Stimulated activated CD8-positive, alpha-beta memory T cell treated with anti-CD3 and anti-CD28 coated beads, Interleukin-7, amount 100 ng/mL, for 4 hours (primary cell): Measurements from ENCODE around the gene RARB.

Experiments
- DNase-seq, 2 donors: peaks; one replicate each; pipeline ENCODE4 v3.0.0-alpha.2; 2020; ENCODE audit warnings: low read depth in 2 of 2

Gene RARB

DNA sequence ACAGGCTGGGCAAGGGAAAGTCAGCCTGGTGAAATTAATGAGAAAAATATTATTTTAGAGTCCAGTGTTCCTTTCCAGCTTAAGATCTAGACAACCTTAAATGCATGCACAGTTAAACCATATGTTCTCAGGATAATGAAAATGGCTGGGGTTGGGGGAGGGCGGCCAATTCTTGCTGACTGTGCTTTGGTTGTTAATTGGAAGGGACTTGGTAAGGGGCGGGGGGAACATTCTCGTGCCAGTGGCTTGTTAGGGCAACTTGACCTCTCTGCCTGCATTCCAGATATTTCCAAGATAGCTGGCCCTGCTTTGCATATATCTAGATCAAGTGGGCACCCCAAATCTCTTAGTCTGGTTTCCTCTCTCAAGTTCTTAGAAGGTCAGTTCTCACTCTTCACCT lies 124.2 kb downstream of the RARB start:
- no peak for DNase-seq

DNA sequence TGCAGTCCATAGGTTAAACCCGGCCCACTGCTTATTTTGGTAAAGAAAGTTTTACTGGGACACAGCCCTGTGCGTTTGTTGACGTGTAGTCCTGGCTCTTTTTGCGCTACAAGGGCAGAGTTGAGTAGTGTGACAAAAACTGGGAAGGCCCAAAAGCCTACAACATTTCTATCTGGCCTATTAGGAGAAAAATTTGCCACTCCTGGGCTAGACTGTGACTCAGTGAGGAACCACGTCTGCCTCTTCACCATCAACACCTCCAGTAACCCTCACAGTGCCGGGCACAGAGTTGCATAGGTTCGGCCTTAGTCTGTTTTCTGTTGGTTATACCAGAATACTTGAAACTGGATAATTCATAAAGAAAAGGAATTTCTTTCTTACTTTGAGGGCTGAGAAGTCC lies 126.3 kb downstream of the RARB start:
- DNase-seq = no peak

DNA sequence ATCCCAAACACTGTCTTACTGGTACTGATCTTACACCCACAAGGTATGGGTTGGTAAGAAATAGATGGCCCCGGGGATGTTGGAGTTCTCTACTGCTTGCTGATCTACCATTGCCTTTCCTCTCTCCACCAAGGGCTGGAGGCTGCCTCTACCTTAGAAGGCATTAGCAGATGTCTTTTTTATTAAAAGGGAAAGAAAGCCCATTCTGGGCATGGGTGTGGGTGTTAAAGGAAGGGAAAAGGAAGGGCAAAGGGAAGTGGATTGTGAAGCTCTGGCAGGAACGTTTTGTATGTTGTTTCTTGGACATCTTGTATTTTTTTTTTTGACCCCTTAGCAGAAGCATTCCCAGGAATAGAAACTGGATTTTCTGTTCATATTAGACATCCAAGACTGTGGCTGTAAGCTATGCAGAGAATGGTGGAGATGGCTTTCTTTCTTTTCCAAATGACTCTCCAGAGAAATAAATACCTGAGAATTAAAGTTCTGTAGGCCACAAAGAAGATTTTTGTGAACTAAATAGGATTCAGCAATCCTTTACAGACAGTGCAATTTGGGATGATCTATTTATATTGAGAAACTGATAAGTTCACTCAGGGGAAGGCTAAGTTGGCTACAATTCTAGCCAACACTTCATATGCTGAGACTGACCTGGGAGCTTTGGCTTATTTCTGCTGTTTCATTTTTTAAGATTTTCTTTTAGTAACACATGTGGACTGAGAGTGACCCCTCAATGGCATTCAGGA lies 127.8 kb downstream of the RARB start:
- no peak for DNase-seq

DNA sequence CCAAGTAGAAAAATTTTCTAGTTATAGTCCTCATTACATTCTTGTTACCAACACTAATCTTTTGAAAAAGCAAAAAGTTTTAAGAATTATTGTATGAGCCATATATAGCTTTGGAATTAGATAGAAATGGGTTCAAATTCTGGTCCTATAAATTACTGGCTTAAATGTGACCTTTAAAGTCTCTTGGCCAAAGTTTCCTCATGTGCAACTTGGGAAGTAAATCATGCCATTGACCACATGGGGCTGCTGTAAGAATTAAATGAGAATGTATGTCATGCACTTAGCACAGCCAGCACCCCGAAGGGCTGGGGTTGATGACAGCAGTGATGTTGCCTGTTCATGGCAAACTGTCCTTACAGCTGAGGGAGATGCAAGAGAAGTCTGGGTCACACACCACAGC lies 128.4 kb downstream of the RARB start:
- DNase-seq = no peak

DNA sequence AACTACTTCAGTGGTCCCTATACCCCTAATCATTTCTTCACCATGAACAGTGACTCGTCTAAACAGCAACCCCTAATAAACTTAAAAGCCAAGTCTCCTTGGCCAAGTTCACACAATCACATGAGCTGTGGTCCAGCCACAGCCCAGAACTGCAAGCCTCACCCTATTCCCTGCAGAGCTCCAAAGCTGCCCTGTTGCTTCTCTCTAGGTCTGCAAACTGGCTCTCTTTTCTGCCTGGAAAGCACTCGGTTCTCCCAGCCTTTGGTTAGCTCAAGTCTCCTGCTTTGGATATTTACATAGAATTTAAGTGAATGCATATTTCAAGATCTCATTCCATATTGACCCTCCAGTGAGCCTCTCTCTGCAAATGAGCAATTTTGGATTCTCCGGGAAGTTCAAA lies 129.6 kb downstream of the RARB start:
- no peak for DNase-seq

DNA sequence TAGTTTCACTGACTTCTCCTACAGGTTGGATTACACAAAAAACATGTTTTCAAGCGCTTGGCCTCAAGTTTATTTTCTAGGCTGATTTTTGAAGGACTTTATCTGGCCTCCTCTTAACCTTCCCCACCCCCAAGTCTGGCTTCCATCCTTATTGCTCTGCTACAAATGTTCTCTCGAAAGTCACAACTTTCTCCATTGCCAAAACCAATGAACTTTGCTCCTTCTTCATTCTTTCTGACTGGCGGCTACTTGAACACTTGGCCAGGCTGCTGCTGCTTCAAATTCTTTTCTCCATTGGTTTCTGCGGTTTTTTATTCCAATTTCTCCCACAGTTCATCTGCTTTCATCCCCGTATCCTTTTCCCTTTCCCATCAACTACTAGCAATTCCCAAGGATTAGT lies 130.1 kb downstream of the RARB start:
- DNase-seq = no peak

DNA sequence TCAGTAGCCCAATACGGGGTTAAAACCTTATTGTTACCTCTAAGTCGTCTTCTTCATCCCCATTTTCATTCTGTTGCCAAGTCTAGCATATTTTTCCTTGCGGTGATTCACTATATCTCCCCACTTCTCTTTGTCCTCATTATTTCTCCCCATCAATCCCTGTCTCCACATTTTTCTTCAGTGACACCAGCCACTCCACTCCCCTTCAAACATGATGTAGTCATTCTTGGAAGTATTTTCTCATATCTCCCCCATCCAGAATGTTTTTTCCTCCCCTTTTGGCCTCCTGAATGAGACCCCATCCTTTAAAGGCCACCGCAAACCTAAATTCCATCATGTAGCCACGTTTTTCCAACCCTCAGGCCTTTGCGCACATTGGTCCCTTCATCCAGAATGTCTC lies 130.7 kb downstream of the RARB start:
- no peak for DNase-seq

DNA sequence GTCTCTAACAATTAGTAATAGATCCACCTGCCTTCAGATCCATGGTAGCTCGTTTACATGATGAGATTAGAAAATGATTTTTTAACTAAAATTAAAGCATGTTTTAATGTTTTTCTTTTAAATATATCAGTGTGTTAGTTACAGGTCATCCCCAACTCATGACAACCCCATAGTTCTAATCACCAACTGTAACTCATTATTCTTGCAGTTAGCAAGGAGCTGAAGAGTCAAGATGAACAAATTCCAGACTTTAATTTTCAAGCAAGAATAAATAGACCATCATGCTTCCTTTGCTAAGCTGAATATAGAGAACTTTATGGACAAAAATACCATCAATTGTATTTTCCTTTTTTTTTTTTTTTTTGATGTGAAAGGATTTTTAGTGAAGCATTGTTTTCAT lies 135.5 kb downstream of the RARB start:
- DNase-seq = no peak

DNA sequence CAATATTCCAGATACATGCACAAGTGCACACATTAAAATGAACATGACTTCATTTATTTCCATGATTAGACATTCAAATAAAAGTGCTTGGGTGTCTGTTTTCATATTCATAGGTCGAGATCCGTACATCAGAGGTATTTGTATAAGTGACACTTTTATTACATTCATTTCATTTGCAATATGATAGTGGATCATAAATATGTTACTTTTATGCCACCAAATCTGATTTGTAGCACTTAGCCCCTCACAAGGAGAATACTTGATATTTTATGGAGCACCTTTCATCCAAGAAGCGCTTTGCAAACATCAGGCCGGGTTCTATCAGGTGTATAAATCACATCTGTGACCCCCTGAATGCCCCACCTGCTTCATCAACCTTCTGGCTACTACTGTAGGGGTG lies 136.0 kb downstream of the RARB start:
- no peak for DNase-seq

DNA sequence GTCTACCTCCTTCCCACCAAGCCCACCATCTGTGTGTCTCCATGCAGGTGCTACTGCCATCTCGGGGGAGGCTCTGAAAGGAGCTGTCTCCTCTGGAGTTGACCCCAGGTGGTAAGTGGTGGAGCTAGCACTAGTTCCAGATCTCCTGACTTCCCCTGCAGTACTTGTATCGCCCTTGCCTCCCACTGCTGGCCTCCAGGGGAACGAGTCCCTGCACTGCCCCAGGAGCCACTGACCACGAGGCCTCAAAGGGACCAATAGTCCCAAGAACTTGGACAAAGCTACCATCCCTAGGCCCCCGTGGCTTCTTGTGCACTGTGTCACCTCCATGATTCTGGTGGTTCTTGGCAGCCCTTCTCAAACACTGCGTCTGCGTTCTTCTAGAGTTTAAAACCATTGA lies 137.7 kb downstream of the RARB start:
- DNase-seq = no peak

DNA sequence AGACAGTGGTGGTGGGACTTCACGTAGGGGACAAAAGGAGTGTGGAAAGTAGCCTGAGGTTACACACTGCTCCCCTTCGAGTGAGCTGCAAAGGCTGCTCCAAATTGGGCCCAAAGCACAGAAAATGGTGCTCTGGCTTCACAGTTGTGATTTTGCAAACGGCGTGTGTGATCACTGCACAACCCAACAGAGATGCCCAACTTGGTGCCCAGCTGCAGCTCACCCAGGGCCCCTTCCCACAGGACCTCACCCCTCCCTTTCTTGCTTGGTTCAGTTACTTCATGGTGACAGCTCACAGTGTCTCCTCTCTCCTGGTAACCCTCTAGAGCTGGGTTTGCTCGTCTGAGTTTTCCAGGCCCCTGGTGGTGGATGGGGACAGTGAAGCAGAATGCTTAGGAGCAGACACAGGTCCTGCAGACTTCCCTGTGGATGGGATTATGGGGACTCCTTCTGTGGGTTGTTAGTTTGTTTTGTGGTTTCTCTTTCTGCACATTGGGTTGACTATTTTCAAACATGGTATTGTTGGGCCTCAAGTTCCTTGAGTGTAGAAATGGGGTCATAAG lies 138.4 kb downstream of the RARB start:
- DNase-seq = no peak

DNA sequence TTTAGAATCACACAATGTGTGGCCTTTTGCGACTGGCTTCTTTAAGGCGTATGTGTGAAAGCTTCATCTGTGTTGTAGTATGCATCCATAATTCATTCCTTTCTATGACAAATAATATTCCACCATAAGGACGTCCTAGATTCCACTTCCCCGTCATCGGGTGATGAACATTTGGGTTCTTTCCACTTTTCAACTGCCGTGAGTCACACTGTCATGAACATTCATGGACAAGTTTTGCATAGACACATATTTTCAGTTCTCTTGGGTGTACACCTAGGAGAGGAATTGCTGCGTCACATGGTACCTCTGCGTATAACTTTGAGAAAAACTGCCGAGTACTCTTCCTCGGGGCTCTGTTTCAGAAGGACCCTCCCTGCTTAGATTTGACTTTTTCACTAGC lies 139.3 kb downstream of the RARB start:
- DNase-seq = no peak

DNA sequence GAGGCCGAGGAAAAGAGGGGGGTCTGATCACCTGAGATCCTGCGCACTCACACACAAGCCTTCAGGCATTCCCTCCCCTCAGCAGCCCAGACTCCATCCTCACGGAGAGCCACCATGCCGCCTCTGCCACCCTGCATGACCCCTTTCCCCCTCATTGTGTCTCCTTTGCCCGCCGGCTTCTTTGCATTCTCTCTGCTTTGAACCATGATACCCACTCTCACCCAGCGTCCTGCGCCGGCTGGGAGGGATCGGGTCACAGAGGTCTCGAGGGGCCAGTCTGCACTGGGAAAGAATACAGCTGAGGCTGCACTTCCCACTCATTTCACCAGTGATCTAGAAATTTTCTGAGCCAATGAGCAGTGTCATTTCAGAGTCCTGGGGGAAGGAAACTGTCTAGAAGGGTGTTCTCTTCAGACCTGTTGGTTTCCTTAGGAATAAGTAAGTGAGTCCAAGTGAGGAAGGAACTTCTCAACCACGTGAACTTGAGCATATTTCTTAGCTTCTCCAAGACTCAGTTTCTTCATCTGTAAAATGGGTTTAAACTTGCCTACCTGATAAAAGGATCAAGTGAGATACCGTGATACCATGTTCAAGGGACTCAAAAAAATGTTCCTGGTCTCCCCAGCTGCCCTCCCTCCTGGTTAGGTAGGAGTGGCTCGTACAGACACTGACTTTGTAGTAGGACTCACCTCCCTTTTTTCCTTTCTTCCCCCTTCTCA lies 139.9 kb downstream of the RARB start:
- DNase-seq = no peak

DNA sequence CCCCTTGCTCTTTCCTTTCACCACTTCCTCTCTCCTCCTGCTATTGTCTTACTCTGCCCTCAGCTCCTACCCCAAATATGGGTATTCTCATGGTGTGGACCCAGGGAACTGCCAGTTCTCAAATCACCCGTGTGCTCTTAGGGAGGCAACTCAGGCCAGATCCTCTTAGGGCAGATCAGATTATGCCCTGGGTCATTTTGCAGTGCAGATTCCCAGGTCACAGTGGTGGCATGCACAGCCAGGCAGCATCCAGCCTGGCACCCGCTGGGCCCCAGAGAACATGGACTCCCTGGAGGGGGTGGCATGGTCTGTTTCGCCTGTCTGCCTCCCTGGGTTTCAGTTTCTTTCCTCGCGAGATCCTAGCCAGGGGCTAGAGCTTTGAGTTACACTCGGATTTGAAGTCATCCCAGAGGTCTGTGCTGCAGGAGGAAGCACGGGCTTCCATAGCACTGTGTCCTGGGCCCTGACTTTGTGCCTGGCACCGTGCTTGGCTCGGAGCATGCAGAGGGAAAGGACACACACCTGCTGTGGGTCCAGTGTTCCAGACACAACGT lies 140.5 kb downstream of the RARB start:
- no peak for DNase-seq

DNA sequence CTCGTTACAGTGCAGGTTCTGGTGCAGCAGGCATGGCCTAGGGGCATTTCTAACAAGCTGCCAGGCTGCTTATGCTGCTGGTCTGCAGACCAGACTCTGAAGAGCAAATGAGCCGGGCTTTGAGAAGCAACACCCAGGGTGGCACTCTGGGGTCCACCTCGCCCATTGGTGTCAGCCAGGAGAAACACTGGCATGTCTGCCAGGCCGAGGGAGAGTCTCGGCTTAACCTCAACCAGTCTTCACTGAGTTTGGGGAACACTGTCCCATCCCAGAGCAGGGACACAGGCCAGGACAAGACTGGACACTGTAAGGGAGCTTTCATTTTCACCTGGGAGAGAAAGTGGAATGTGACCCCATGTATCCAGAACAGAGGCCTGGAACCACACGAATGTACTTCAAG lies 143.2 kb downstream of the RARB start:
- DNase-seq = no peak

DNA sequence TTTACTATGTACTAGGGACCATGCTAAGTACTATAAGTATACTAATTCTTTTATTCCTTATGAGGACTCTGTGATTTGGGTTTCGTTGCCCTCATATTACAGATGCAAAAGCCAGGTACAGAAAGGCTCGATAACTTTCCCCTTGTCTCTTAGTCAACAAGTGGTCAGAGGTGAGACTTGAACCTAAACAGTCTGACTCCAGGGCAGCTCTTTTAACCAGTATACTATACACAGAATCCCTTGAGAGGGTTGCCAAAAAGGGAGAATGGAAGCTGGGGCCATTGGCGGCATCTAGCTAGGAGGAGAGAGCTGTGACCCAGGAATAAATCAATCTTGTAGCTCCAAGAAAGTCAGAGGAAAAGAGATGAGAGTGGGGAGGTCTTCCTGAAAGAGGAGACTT lies 144.3 kb downstream of the RARB start:
- no peak for DNase-seq

DNA sequence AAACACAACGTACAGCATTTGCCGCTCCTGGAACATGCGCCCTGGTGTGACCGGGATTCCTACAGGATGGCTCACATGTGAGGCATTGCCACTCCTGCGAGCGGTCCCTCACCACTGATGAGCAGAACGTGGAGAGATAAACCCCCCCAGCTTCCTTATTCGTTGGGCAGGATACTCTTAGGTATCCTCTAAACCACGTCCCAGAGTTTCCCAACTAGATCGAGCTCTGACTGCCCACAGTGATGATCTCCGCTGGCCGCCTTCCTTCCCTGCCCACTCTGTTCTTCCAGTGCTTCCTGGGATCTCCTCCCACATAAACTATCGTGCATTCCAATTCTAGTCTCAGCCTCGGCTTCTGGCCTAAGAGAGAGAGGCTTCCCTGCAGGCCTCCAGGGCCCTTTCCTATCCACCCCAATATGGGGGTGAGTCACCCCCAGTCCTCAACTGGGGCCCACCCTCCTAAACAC lies 144.9 kb downstream of the RARB start:
- DNase-seq = no peak

DNA sequence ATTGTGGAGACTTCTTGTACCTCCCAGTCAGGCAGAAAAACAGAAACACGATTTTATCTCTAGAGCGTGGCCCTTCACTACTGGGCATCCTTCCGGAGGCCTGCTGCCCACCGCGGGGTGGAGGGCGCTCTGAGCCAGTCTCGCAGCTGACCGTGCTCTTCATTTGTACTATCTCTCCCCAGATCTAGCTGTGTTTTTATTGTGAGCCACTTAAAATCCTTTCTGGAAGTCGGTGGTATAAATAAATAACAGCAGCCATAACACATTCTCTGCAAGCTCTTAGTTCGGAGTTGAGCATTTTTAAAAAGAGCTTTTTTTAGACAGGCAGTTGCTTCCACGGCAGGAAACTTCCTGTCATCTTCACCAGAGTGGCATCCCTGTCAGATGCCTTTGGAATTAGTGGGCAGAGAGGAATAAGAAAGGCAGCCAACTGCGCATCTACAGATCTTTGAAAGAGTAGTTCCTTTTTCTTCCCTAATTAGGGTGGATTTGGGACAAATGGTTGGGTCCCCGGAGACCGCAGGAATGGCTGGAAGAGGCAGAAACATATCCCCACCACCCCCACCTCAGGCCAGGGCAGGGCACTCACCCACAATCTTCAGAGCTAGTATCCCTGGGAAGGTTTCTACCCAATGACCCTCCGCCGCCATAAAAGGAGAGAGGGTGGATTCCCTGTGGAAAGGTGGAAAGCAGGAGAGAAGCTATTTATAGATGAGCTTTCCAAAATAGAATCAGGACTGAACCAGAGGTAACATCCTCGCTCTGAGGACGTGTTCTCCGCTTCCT lies 145.5 kb downstream of the RARB start:
- no peak for DNase-seq

DNA sequence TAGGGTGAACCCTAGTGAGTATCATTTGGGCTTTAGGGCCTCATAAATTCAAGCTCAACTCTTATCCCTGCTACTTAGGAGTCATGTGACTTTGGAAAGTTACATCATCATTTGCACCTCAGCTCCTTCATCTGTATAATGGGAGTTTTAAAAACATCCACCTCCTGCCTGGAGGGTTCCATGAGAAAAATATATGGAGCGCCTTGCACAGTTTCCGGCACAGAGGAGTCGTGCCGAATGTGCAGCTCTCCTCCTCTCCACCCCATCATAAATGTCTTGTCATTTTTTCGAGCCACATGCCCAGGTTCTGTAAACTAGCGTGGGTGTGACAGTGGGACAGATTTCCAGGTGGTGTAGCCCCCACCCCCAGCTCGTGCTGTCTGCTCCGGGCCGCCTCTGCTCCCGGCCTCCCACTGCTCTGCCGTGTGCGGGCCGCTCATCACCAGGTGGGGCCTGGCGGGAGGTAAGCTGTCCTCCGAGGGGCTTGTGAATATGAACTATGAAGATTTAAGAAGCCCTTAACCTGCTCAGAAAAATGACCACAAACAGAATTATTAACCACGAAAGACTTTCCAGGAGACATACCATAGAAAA lies 146.2 kb downstream of the RARB start:
- DNase-seq = no peak

DNA sequence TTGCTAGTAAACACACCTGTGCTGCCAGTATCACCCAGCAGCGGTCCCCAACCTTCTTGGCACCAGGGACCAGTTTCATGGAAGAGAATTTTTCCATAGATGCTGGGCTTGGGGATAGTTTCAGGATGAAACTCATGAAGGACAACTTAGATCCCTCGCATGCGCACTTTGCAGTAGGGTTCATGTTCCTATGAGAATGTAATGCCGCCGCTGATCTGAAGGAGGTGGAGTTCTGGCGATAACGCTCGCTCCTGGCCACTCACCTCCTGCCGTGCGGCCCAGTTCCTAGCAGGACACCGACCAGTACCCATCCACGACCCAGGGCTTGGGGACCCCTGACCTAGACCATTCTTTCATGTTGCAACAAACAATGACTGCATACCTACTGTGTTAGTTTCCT lies 146.9 kb downstream of the RARB start:
- no peak for DNase-seq

DNA sequence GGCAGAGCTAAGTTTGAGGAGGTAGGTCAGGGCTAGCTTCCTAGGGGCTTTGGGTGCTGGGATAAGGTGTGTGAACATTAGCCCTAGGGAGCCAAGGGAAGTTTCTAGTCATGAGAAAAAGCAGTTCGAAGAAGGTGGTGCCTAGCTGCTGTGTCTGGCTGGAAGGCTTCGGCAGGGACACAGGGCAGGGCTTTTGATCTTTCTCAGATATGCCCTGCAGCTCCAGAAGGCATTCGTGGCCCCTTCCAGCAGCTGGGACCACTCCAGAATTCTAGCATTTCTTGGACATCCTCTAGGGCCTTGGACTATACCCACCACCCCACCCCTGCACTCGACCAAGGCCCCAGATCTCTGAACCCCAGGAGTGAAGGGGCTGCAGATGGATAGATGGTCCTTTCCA lies 148.1 kb downstream of the RARB start:
- DNase-seq = no peak
